K562 (cell line): ENCODE data around the gene TSPAN18. TPM values are rescaled to one million over a fixed set of nuclear protein-coding genes. Genes with fewer than 3 reads are reported as not detected.

Experiments used
- ATAC-seq: fragments of 200-7000 bp; cut with Tn5 transposase; 3 replicates; pipeline ENCODE4 v1.9.1; 2020; ENCODE audit warnings: moderate library complexity
- BruUV-seq: library from RNA; stranded (reverse); fragments of 400-500 nt; replicated peaks from 2 replicates; lab custom pipeline; 2021; lab: Mats Ljungman, UMichigan
- CTCF ChIA-PET: fragments of 300-600 bp; formaldehyde crosslinking; extraction: SDS; loops from one replicate; lab custom pipeline; 2021; ENCODE audit warnings: low intra/inter-chr PET ratio; lab: Yijun Ruan, JAX
- POLR2A ChIA-PET: fragments of 300-600, 350-650 bp; sonication (Branson Sonifier 250); formaldehyde crosslinking; extraction: SDS; loops from one replicate; lab custom pipeline; 2021; ENCODE audit warnings: antibody characterized with exemption, inconsistent platforms; lab: Yijun Ruan, JAX
- DNase-seq, 4 experiments: peaks; one replicate each; pipeline versions ENCODE4 v3.0.0 to v3.0.0-alpha.2; 2011 to 2018; ENCODE audit warnings: low spot score in 3 of 4, mixed read lengths in 3 of 4; ENCODE audit errors: extremely low read depth in 1 of 4
- FAIRE-seq: peaks from 2 replicates; lab custom pipeline; 2011; peaks lifted over from hg19 to GRCh38; lab: Jason Lieb, UNC
- H2AFZ ChIP-seq: 2 replicates; pipeline ENCODE4 v1.6.0; 2011; ENCODE audit warnings: low read depth, low read length, control low read depth, inconsistent platforms
- H3K27ac ChIP-seq: fragments of 200-600 bp; 3 replicates; pipeline ENCODE4 v1.8.0; 2011; ENCODE audit warnings: low read depth, mild to moderate bottlenecking, control low read depth, inconsistent platforms, low read length, moderate library complexity, mixed read lengths; ENCODE audit errors: extremely low read depth
- H3K27me3 ChIP-seq, 2 experiments: fragments of 300-600 bp in 1 of 2; 2 replicates in 1 of 2; 3 replicates in 1 of 2; pipeline versions ENCODE4 v1.6.0 to v1.8.0; 2011; ENCODE audit warnings: inconsistent platforms in 2 of 2, low read length in 2 of 2, mild to moderate bottlenecking in 1 of 2, mixed read lengths in 1 of 2, moderate library complexity in 1 of 2; ENCODE audit not compliant: control insufficient read depth in 2 of 2, insufficient read depth in 2 of 2
- H3K36me3 ChIP-seq: fragments of 300-600 bp; 3 replicates; pipeline ENCODE4 v1.8.0; 2011; ENCODE audit warnings: mild to moderate bottlenecking, low read length, inconsistent platforms; ENCODE audit not compliant: control insufficient read depth, insufficient read depth
- H3K4me1 ChIP-seq, 2 experiments: fragments of 200-600 bp in 1 of 2; replicated peaks in 1 of 2; 2 replicates in 1 of 2; 3 replicates in 1 of 2; pipeline versions ENCODE4 v1.5.1 to v1.8.0; 2011; ENCODE audit warnings: inconsistent platforms in 2 of 2, low read length in 2 of 2, mild to moderate bottlenecking in 1 of 2, mixed read lengths in 1 of 2, moderate library complexity in 1 of 2; ENCODE audit not compliant: control insufficient read depth in 2 of 2, insufficient read depth in 2 of 2
- H3K4me2 ChIP-seq: 2 replicates; pipeline ENCODE4 v1.6.1; 2011; ENCODE audit warnings: low read length, control low read depth, inconsistent platforms, mixed read lengths; ENCODE audit not compliant: insufficient read depth
- H3K4me3 ChIP-seq: fragments of 200-600 bp; sonication (generic), shearing (Covaris generic); 2 replicates; pipeline ENCODE4 v1.5.1; 2016; ENCODE audit warnings: control low read depth, inconsistent platforms
- H3K79me2 ChIP-seq: fragments of 200-600 bp; 3 replicates; pipeline ENCODE4 v1.8.0; 2011; ENCODE audit warnings: low read length, inconsistent platforms; ENCODE audit not compliant: control insufficient read depth, insufficient read depth
- H3K9ac ChIP-seq, 2 experiments: 2 replicates each; pipeline versions ENCODE4 v1.6.0 to v1.6.1; 2011; ENCODE audit warnings: low read depth in 2 of 2, low read length in 2 of 2, control low read depth in 1 of 2, inconsistent platforms in 1 of 2, mild to moderate bottlenecking in 1 of 2, mixed read lengths in 1 of 2; ENCODE audit not compliant: insufficient read depth in 1 of 2
- H3K9me1 ChIP-seq: one replicate; pipeline ENCODE4 v1.6.0; 2011; ENCODE audit warnings: inconsistent platforms, mild to moderate bottlenecking, low read length, moderate library complexity; ENCODE audit not compliant: control insufficient read depth, insufficient read depth
- H3K9me3 ChIP-seq: replicated peaks from 2 replicates; pipeline ENCODE4 v1.5.1; 2011; ENCODE audit warnings: low read depth, low read length, inconsistent platforms; ENCODE audit not compliant: control insufficient read depth, insufficient read depth
- H4K20me1 ChIP-seq: replicated peaks from 2 replicates; pipeline ENCODE4 v1.6.1; 2011; ENCODE audit warnings: low read length, inconsistent platforms, mixed read lengths; ENCODE audit not compliant: control insufficient read depth, insufficient read depth
- BCOR ChIP-seq: fragments of 450-650 bp; IDR thresholded peaks from 2 replicates; pipeline ENCODE4 v1.6.1; 2016
- HOMEZ ChIP-seq: fragments of 250-450 bp; sonication (Bioruptor Pico); IDR thresholded peaks from 2 replicates; pipeline ENCODE4 v1.4.0; 2020; ENCODE audit warnings: mild to moderate bottlenecking, moderate library complexity
- KDM1A ChIP-seq, 2 experiments: fragments of 450-650 bp; IDR thresholded peaks; 2 replicates each; pipeline ENCODE4 v1.6.1; 2016; ENCODE audit warnings: mild to moderate bottlenecking in 2 of 2
- RBM25 ChIP-seq: fragments of 200-400 bp; formaldehyde crosslinking; IDR thresholded peaks from 2 replicates; pipeline ENCODE4 v1.6.1; 2018; ENCODE audit warnings: low read length, low read depth, moderate library complexity; ENCODE audit not compliant: severe bottlenecking
- ZFP36 ChIP-seq: fragments of 150-350 bp; IDR thresholded peaks from 2 replicates; pipeline ENCODE4 v1.6.1; 2018; ENCODE audit warnings: low read length, low read depth; ENCODE audit not compliant: partially characterized antibody
- WGBS: fragments of 100-300 bp; shearing (Covaris generic); methylation state at CpG from one replicate; pipeline ENCODE4 v1.1.6; 2016; ENCODE audit warnings: low coverage, mixed read lengths; ENCODE audit not compliant: insufficient coverage; ENCODE audit errors: missing lambda C conversion rate; 5-methylcytosine and 5-hydroxymethylcytosine counted together
- in situ Hi-C: fragments of 300-500 bp; cut with MboI; formaldehyde crosslinking; loops from 4 replicates; pipeline ENCODE4 v1.15.0; 2018; ENCODE audit warnings: inconsistent platforms, mixed read lengths
- intact Hi-C: fragments of 100-400 bp; cut with micrococcal nuclease; formaldehyde crosslinking; loops from 2 replicates; pipeline ENCODE4 v1.14.2; 2022
- polyA plus RNA-seq, 8 experiments: library from polyadenylated mRNA; depleted of rRNA in 4 of 8; stranded (reverse) in 5 of 8; unstranded in 3 of 8; fragments of >200 nt; fragmentation: Nextera tagmentation in 2 of 8; fragmentation: Illumina TruSeq in 1 of 8; extraction: Ambion mirVana in 2 of 8; extraction: Trizol in 1 of 8; gene quantifications; 2 replicates each; pipeline versions ENCODE4 v1.2.1 to v1.2.3, GENCODE V29; 2011 to 2014; ENCODE audit warnings: inconsistent platforms in 1 of 8, missing spikeins in 1 of 8
- total RNA-seq, 7 experiments: library from RNA; depleted of rRNA in 6 of 7; stranded (reverse); fragments of >200 nt in 6 of 7; fragmentation: Illumina TruSeq in 2 of 7; extraction: Trizol in 2 of 7; gene quantifications; 2 replicates each; pipeline versions ENCODE4 v1.2.1 to v1.2.3, GENCODE V29; 2011 to 2021; ENCODE audit warnings: low replicate concordance in 1 of 7
- TF ChIP-seq, protein P1 (sequence below): fragments of 450-650 bp; IDR thresholded peaks from 2 replicates; pipeline ENCODE4 v1.6.1; 2014; ENCODE audit warnings: low read depth, mild to moderate bottlenecking, moderate library complexity, borderline replicate concordance

TSPAN18 gene
- total and polyA plus RNA-seq, 9 of the 15 experiments (the other 6 are each of a cell fraction or from before 2014, with no cell fraction given): 0.17 to 0.35 (median 0.22) TPM; not detected in 4

GRCh38 chr11:44876194-44876723, 149.5 kb downstream of the TSPAN18 start:
- H3K9me1 ChIP-seq: no peaks in the 10 kb centered on the region
- no peak for FAIRE-seq
- CTCF ChIA-PET: no interaction called here
- no peak overlapping the region for H3K9ac ChIP-seq
- H3K4me3 ChIP-seq: no peak overlapping the region
- no peak overlapping the region for H2AFZ ChIP-seq
- ATAC-seq: no peak
- in situ Hi-C loops: no loop called here
- no peak overlapping the region for H3K27ac ChIP-seq
- no TSS peak for BruUV-seq
- TF ChIP-seq, protein P1, sequence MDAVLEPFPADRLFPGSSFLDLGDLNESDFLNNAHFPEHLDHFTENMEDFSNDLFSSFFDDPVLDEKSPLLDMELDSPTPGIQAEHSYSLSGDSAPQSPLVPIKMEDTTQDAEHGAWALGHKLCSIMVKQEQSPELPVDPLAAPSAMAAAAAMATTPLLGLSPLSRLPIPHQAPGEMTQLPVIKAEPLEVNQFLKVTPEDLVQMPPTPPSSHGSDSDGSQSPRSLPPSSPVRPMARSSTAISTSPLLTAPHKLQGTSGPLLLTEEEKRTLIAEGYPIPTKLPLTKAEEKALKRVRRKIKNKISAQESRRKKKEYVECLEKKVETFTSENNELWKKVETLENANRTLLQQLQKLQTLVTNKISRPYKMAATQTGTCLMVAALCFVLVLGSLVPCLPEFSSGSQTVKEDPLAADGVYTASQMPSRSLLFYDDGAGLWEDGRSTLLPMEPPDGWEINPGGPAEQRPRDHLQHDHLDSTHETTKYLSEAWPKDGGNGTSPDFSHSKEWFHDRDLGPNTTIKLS: no peak
- TF ChIP-seq BCOR (0 out of 2 replicates have a peak, but pooled peaks have one; percentile 22), HOMEZ (CRISPR knock-in tag) (no peak), KDM1A (IDR thresholded peaks at IDR 0.05) (0 out of 4 replicates have a peak, but pooled peaks of 1 of the 2 experiments have one; percentile 9), RBM25 (peak; percentile 57), ZFP36 (peak; percentile 85)
- TF ChIP-seq, all 486 proteins: peak for 4
- no peaks in the 10 kb centered on the region for H3K9me3 ChIP-seq
- H4K20me1 ChIP-seq: peaks cover 4% of the 10 kb centered on the region; the same call in 1 of the 2 replicates
- no peaks in the 10 kb centered on the region for H3K36me3 ChIP-seq
- H3K4me1 ChIP-seq: peaks cover 0 to 3% of the 10 kb centered on the region in 2 experiments; a peak in 1 of 5 replicates
- H3K27me3 ChIP-seq: peaks cover 15 to 62% of the 10 kb centered on the region in 2 experiments
- POLR2A ChIA-PET: interaction anchor here (0.6 to 0.7 kb wide), 2 partner anchors 165 to 202 kb away, joined by 3 read pairs; no protein-coding TSS in a partner anchor
- WGBS: 2% methylated on average over 5 of the region's 5 CpGs
- no peak overlapping the region for H3K4me2 ChIP-seq
- intact Hi-C loops: no loop called here
- DNase-seq: no peak
- no peaks in the 10 kb centered on the region for H3K79me2 ChIP-seq
